ENCODE measurements around the gene NUP58. TPM values are rescaled to one million over a fixed set of nuclear protein-coding genes. Genes with fewer than 3 reads are reported as not detected.
A peak's percentile ranks its signal among the peaks of the same experiment; 100 is the strongest.
"Not testable (repeated sequence)": the region's sequence is repeated elsewhere in the genome, so short reads cannot be mapped to it uniquely, and the experiment has no call there.

The NUP58 gene
- polyA plus RNA-seq, 2 donors, result 8.9 TPM

DNA sequence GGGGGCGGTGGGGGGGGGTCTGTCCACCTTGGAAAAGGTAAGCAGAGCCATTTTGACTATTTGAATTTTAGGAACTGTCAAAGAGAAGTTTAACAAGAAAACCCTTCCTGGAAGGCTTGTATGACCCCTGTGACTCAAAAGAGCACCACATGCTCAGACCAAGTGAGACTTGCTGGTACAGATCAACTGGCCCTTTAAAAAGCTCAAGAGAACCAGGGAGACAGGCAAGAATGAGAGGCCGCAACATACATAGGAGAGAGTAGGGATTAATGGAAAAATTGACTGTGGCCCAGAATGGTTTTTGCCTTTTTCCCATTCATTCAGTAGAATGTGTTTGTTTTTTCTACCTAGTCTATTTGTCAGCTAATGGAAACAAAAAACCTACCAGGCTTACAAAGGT, 44.2 kb downstream of the NUP58 start:
- H3K36me3 ChIP-seq (ENCODE audit: control insufficient read depth in 2 of 2, insufficient read depth in 2 of 2, low read length in 1 of 2), result no peaks in the 10 kb centered on the region
- no peaks in the 10 kb centered on the region for H3K27me3 ChIP-seq (ENCODE audit: control insufficient read depth in 1 of 2, insufficient read depth in 2 of 2, low read length in 2 of 2)
- H3K27ac ChIP-seq (ENCODE audit: low read depth in 2 of 2, low read length in 1 of 2), result no peak overlapping the region
- 90% methylated on average over 2 of the region's 2 CpGs for WGBS, 2 donors
- H3K9me3 ChIP-seq (ENCODE audit: control insufficient read depth in 2 of 2, insufficient read depth in 1 of 2, low read depth in 1 of 2, low read length in 1 of 2), result no peaks in the 10 kb centered on the region
- no peak overlapping the region for H3K4me3 ChIP-seq (ENCODE audit: low read depth in 1 of 2, low read length in 2 of 2)
- H3K4me1 ChIP-seq (ENCODE audit: control insufficient read depth in 2 of 2, insufficient read depth in 2 of 2, low read length in 1 of 2), result no peaks in the 10 kb centered on the region

- H3K36me3 ChIP-seq (ENCODE audit: control insufficient read depth in 2 of 2, insufficient read depth in 2 of 2, low read length in 1 of 2), result no peaks in the 10 kb centered on the region
- no peaks in the 10 kb centered on the region for H3K9me3 ChIP-seq (ENCODE audit: control insufficient read depth in 2 of 2, insufficient read depth in 1 of 2, low read depth in 1 of 2, low read length in 1 of 2)
- H3K27me3 ChIP-seq (ENCODE audit: control insufficient read depth in 1 of 2, insufficient read depth in 2 of 2, low read length in 2 of 2), result no peaks in the 10 kb centered on the region
- H3K4me1 ChIP-seq (ENCODE audit: control insufficient read depth in 2 of 2, insufficient read depth in 2 of 2, low read length in 1 of 2), result no peaks in the 10 kb centered on the region
- WGBS, 2 donors, result 74 to 86% methylated on average over 2 of the region's 2 CpGs
- no peak overlapping the region for H3K27ac ChIP-seq (ENCODE audit: low read depth in 2 of 2, low read length in 1 of 2)
- H3K4me3 ChIP-seq (ENCODE audit: low read depth in 1 of 2, low read length in 2 of 2), result no peak overlapping the region
Observed at GRCh38 chr13:25347151-25347550, 45.7 kb downstream of the NUP58 start.

GRCh38 chr13:25351404-25351803, 50.0 kb downstream of the NUP58 start:
- Histone ChIP-seq H3K9me3 (ENCODE audit: control insufficient read depth in 2 of 2, insufficient read depth in 1 of 2, low read depth in 1 of 2, low read length in 1 of 2) (no peaks in the 10 kb centered on the region), H3K4me1 (ENCODE audit: control insufficient read depth in 2 of 2, insufficient read depth in 2 of 2, low read length in 1 of 2) (no peaks in the 10 kb centered on the region), H3K27me3 (ENCODE audit: control insufficient read depth in 1 of 2, insufficient read depth in 2 of 2, low read length in 2 of 2) (no peaks in the 10 kb centered on the region), H3K36me3 (ENCODE audit: control insufficient read depth in 2 of 2, insufficient read depth in 2 of 2, low read length in 1 of 2) (no peaks in the 10 kb centered on the region), H3K27ac (ENCODE audit: low read depth in 2 of 2, low read length in 1 of 2) (no peak overlapping the region), H3K4me3 (ENCODE audit: low read depth in 1 of 2, low read length in 2 of 2) (no peak overlapping the region)
- 96 to 97% methylated on average over 1 of the region's 1 CpG for WGBS, 2 donors

DNA sequence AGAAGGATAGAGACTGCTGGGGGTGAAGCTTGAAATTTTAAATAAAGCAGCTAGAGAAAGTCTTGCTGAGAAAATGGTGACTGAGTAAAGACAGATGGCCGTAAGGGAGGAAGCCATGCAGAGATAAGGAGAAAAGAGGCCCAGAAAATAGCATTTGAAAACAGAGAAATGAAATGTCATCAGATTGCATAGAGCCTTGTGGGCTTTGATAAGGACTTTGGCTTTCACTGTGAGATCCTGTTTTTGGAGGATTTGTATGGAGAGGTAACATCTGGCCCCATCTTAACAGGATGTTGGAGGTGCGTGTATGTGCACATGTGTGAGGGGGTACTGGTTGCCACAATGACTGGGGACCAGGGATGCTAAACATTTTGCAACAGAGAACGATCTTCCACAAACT, 50.8 kb downstream of the NUP58 start:
- 58 to 63% methylated on average over 3 of the region's 3 CpGs for WGBS, 2 donors
- H3K4me3 ChIP-seq (ENCODE audit: low read depth in 1 of 2, low read length in 2 of 2), result no peak overlapping the region

GRCh38 chr13:25352806-25353205, 51.4 kb downstream of the NUP58 start:
- H3K27me3 ChIP-seq (ENCODE audit: control insufficient read depth in 1 of 2, insufficient read depth in 2 of 2, low read length in 2 of 2), result no peaks in the 10 kb centered on the region
- 68 to 69% methylated on average over 4 of the region's 4 CpGs for WGBS, 2 donors
- no peak overlapping the region for H3K27ac ChIP-seq (ENCODE audit: low read depth in 2 of 2, low read length in 1 of 2)
- no peaks in the 10 kb centered on the region for H3K36me3 ChIP-seq (ENCODE audit: control insufficient read depth in 2 of 2, insufficient read depth in 2 of 2, low read length in 1 of 2)
- H3K9me3 ChIP-seq (ENCODE audit: control insufficient read depth in 2 of 2, insufficient read depth in 1 of 2, low read depth in 1 of 2, low read length in 1 of 2), result no peaks in the 10 kb centered on the region
- H3K4me1 ChIP-seq (ENCODE audit: control insufficient read depth in 2 of 2, insufficient read depth in 2 of 2, low read length in 1 of 2), result no peaks in the 10 kb centered on the region
- H3K4me3 ChIP-seq (ENCODE audit: low read depth in 1 of 2, low read length in 2 of 2), result no peak overlapping the region

More for the DNA sequence above, 50.8 kb downstream of the NUP58 start:
- no peaks in the 10 kb centered on the region for H3K4me1 ChIP-seq (ENCODE audit: control insufficient read depth in 2 of 2, insufficient read depth in 2 of 2, low read length in 1 of 2)
- H3K27me3 ChIP-seq (ENCODE audit: control insufficient read depth in 1 of 2, insufficient read depth in 2 of 2, low read length in 2 of 2), result no peaks in the 10 kb centered on the region
- no peak overlapping the region for H3K27ac ChIP-seq (ENCODE audit: low read depth in 2 of 2, low read length in 1 of 2)
- H3K9me3 ChIP-seq (ENCODE audit: control insufficient read depth in 2 of 2, insufficient read depth in 1 of 2, low read depth in 1 of 2, low read length in 1 of 2), result no peaks in the 10 kb centered on the region
- no peaks in the 10 kb centered on the region for H3K36me3 ChIP-seq (ENCODE audit: control insufficient read depth in 2 of 2, insufficient read depth in 2 of 2, low read length in 1 of 2)

- Histone ChIP-seq H3K27me3 (ENCODE audit: control insufficient read depth in 1 of 2, insufficient read depth in 2 of 2, low read length in 2 of 2) (no peaks in the 10 kb centered on the region), H3K9me3 (ENCODE audit: control insufficient read depth in 2 of 2, insufficient read depth in 1 of 2, low read depth in 1 of 2, low read length in 1 of 2) (no peaks in the 10 kb centered on the region), H3K4me1 (ENCODE audit: control insufficient read depth in 2 of 2, insufficient read depth in 2 of 2, low read length in 1 of 2) (no peaks in the 10 kb centered on the region), H3K27ac (ENCODE audit: low read depth in 2 of 2, low read length in 1 of 2) (no peak overlapping the region), H3K36me3 (ENCODE audit: control insufficient read depth in 2 of 2, insufficient read depth in 2 of 2, low read length in 1 of 2) (no peaks in the 10 kb centered on the region), H3K4me3 (ENCODE audit: low read depth in 1 of 2, low read length in 2 of 2) (no peak overlapping the region)
- WGBS, 2 donors, result 90 to 92% methylated on average over 4 of the region's 4 CpGs
Observed at GRCh38 chr13:25353344-25353743, 51.9 kb downstream of the NUP58 start.

- H3K4me3 ChIP-seq (ENCODE audit: low read depth in 1 of 2, low read length in 2 of 2), result no peak overlapping the region
- no peaks in the 10 kb centered on the region for H3K9me3 ChIP-seq (ENCODE audit: control insufficient read depth in 2 of 2, insufficient read depth in 1 of 2, low read depth in 1 of 2, low read length in 1 of 2)
- no peaks in the 10 kb centered on the region for H3K4me1 ChIP-seq (ENCODE audit: control insufficient read depth in 2 of 2, insufficient read depth in 2 of 2, low read length in 1 of 2)
- no peaks in the 10 kb centered on the region for H3K27me3 ChIP-seq (ENCODE audit: control insufficient read depth in 1 of 2, insufficient read depth in 2 of 2, low read length in 2 of 2)
- H3K27ac ChIP-seq (ENCODE audit: low read depth in 2 of 2, low read length in 1 of 2), result no peak overlapping the region
- 68 to 89% methylated on average over 6 of the region's 6 CpGs for WGBS, 2 donors
- no peaks in the 10 kb centered on the region for H3K36me3 ChIP-seq (ENCODE audit: control insufficient read depth in 2 of 2, insufficient read depth in 2 of 2, low read length in 1 of 2)
Observed at GRCh38 chr13:25354377-25354776, 53.0 kb downstream of the NUP58 start.

DNA sequence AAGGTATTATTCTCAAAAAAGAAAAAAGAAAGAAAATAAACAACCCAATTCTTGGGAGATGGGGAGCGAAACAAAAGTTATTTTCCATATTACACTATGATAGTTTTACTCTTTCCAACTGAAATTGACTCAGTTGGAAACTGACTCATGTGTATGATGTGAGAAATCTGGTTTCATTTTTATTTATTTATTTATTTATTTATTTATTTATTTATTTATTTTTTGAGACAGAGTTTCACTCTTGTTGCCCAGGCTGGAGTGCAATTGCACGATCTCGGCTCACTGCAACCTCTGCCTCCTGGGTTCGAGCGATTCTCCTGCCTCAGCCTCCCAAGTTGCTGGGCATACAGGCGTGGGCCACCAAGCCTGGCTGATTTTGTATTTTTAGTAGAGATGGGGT, 59.0 kb downstream of the NUP58 start:
- not testable (repeated sequence) for H3K27me3 ChIP-seq (ENCODE audit: control insufficient read depth in 1 of 2, insufficient read depth in 2 of 2, low read length in 2 of 2); H3K4me3 ChIP-seq (ENCODE audit: low read depth in 1 of 2, low read length in 2 of 2); H3K27ac ChIP-seq (ENCODE audit: low read depth in 2 of 2, low read length in 1 of 2); H3K9me3 ChIP-seq (ENCODE audit: control insufficient read depth in 2 of 2, insufficient read depth in 1 of 2, low read depth in 1 of 2, low read length in 1 of 2); H3K4me1 ChIP-seq (ENCODE audit: control insufficient read depth in 2 of 2, insufficient read depth in 2 of 2, low read length in 1 of 2); H3K36me3 ChIP-seq (ENCODE audit: control insufficient read depth in 2 of 2, insufficient read depth in 2 of 2, low read length in 1 of 2)
- 94 to 95% methylated on average over 6 of the region's 6 CpGs for WGBS, 2 donors

GRCh38 chr13:25365720-25366235, 64.4 kb downstream of the NUP58 start:
- H3K4me1 ChIP-seq (ENCODE audit: control insufficient read depth in 2 of 2, insufficient read depth in 2 of 2, low read length in 1 of 2), result no peaks in the 10 kb centered on the region
- 93 to 94% methylated on average over 32 of the region's 32 CpGs for WGBS, 2 donors
- no peaks in the 10 kb centered on the region for H3K36me3 ChIP-seq (ENCODE audit: control insufficient read depth in 2 of 2, insufficient read depth in 2 of 2, low read length in 1 of 2)
- no peak overlapping the region for H3K27ac ChIP-seq (ENCODE audit: low read depth in 2 of 2, low read length in 1 of 2)
- no peaks in the 10 kb centered on the region for H3K27me3 ChIP-seq (ENCODE audit: control insufficient read depth in 1 of 2, insufficient read depth in 2 of 2, low read length in 2 of 2)
- H3K9me3 ChIP-seq (ENCODE audit: control insufficient read depth in 2 of 2, insufficient read depth in 1 of 2, low read depth in 1 of 2, low read length in 1 of 2), result peaks cover 0 to 3% of the 10 kb centered on the region in 2 donors
- H3K4me3 ChIP-seq (ENCODE audit: low read depth in 1 of 2, low read length in 2 of 2), result no peak overlapping the region

- H3K27me3 ChIP-seq (ENCODE audit: control insufficient read depth in 1 of 2, insufficient read depth in 2 of 2, low read length in 2 of 2), result peaks cover 6 to 19% of the 10 kb centered on the region in 2 donors
- no peaks in the 10 kb centered on the region for H3K9me3 ChIP-seq (ENCODE audit: control insufficient read depth in 2 of 2, insufficient read depth in 1 of 2, low read depth in 1 of 2, low read length in 1 of 2)
- peak overlapping the region in 1 of 2 donors; percentile 34 for H3K4me3 ChIP-seq (ENCODE audit: low read depth in 1 of 2, low read length in 2 of 2)
- 34 to 48% methylated on average over 17 to 19 of the region's 20 CpGs for WGBS, 2 donors
- H3K27ac ChIP-seq (ENCODE audit: low read depth in 2 of 2, low read length in 1 of 2), result no peak overlapping the region
- no peaks in the 10 kb centered on the region for H3K36me3 ChIP-seq (ENCODE audit: control insufficient read depth in 2 of 2, insufficient read depth in 2 of 2, low read length in 1 of 2)
- peaks cover 5 to 9% of the 10 kb centered on the region in 2 donors for H3K4me1 ChIP-seq (ENCODE audit: control insufficient read depth in 2 of 2, insufficient read depth in 2 of 2, low read length in 1 of 2)
Observed at GRCh38 chr13:25371158-25371874, 69.9 kb downstream of the NUP58 start.
